ENCODE results near the gene ACOX2.

The ACOX2 gene

DNA sequence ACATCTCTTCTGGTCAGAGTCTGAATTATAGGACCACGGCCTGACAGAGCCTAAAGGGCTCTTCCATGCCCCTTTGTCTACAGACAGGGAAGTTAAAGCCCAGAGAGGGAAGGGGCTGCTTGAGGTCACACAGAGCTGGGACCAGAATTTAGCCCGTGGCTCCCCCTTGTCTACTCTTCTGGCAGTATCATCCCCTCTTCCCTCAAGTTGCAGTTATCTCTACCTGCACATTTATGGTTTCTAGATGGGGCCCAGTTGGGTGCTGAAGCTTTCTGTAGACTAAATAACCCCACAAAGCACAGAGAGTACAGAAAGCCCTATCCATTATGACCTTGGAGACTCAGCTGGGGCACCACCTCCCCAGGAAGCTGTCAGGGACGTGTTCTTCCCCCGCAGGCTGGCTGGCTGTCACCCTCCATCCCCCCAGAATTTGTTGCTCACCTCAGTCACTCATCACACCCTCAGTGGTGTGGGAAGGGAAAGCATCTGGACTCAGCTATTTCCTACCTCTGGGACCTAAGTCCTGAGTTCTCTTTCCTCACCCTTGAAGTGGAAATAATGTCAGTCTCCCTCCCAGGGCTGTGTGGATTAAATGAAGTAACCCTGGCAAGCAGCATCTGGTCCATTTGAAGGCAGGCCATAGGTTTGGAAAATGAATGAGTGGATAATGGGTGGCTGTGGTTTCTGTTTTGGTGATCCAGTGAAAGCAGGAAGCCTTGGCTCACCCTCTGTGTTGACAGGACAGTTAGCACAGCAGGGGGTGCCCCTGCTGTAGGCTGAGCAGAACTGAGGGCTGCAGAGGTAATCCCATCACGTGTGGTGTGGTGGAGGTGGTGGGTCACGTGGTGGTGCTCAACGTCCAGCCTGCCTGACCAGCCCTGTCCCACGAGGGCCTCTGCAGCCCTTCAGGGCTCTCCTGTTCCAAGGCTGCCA lies 16.3 kb downstream of the ACOX2 start:
- no peak for TF ChIP-seq CTCF (conservative IDR thresholded peaks at IDR 0.05; ENCODE audit: low read depth, low read length)
- no peak for DNase-seq (ENCODE audit: low read depth)

DNA sequence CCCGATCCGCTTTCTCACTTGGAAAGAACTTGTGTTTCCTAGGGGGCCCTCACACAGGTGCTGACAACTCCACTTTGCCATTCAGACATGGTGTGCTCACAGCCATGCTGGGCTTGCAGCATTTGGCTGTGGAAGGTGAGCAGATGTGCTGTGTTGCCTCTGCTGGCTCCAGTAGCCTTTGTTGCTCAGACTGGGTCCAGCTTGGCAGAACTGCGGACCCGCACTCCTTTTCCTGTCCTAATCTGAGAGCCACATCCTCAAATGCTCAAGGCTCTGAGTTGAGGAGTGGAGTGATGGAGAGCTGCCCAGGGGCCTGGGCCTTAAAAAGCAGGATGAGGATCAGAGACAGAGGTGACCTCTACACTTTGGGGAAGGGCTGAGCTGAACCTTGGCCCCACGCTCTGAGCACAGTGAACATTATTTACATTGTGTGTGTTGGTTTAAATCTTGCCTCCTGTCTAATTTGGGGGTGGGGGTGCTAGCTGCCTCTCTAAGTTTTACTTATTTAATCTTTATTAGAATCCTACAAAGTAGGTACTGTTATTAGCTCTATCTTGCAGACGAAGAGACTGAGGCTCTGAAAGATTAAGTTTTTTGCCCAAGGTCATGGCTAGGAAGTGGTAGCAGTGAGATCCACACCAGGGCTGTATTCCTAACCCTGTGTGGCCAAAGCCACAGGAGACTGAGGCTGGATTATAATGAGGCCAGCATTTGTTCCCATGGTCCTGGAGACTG lies 17.2 kb downstream of the ACOX2 start:
- no peak overlapping the region for H3K4me3 ChIP-seq (ENCODE audit: low read length)
- no peak for DNase-seq (ENCODE audit: low read depth)
- no peak for TF ChIP-seq CTCF (conservative IDR thresholded peaks at IDR 0.05; ENCODE audit: low read depth, low read length)

More for the DNA sequence above, 16.3 kb downstream of the ACOX2 start:
- no peak overlapping the region for H3K4me3 ChIP-seq (ENCODE audit: low read length)

DNA sequence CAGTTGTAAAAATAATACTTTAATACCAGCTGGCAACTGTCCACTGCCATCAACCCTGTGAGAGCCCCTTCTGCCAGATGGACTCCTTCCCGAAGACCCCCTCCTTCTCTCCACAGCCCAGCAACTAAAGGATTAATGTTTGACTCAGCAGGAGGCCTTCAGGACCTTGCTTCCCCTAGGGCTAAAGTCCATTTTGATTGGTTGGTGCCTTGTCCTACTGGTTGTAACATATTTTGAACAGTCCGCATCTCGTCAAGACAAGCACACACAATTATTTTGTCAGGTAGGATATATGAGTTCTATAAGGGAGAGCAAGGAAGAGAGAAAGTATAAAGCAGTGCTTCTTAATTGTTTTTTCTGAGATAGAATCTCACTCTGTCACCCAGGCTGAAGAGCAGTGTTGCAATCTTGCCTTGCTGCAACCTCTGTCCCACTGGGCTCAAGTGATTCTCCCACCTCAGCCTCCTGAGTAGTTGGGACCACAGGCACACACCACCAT lies 18.6 kb downstream of the ACOX2 start:
- no peak overlapping the region for H3K4me3 ChIP-seq (ENCODE audit: low read length)
- no peak for DNase-seq (ENCODE audit: low read depth)
- no peak for TF ChIP-seq CTCF (conservative IDR thresholded peaks at IDR 0.05; ENCODE audit: low read depth, low read length)

- DNase-seq (ENCODE audit: low read depth): no peak
- H3K4me3 ChIP-seq (ENCODE audit: low read length): no peak overlapping the region
- no peak for TF ChIP-seq CTCF (conservative IDR thresholded peaks at IDR 0.05; ENCODE audit: low read depth, low read length)
Observed at GRCh38 chr3:58514405-58514804, 22.6 kb downstream of the ACOX2 start.

DNA sequence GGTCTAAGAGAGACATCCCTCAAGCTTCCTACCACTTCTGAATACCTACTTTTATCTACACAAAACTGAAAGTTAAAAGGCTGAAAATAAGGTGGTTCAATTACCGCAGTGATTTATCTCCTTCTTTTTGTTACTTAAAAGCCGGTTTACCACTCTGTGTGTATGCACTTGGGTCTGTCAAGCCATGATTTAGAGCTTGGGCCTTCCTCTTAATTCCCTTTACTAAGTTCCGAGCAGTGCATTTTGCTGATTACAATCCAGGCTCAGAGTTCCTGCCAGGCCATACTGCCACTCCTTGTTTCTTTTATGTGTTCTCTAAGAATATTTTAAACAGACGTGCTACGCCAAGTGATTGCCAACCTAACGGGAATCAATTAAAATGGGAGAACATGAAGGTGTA lies 28.6 kb downstream of the ACOX2 start:
- H3K4me3 ChIP-seq (ENCODE audit: low read length): no peak overlapping the region
- DNase-seq (ENCODE audit: low read depth): no peak
- TF ChIP-seq CTCF (conservative IDR thresholded peaks at IDR 0.05; ENCODE audit: low read depth, low read length): no peak

- no peak for DNase-seq (ENCODE audit: low read depth)
- TF ChIP-seq CTCF (conservative IDR thresholded peaks at IDR 0.05; ENCODE audit: low read depth, low read length): no peak
- no peak overlapping the region for H3K4me3 ChIP-seq (ENCODE audit: low read length)
Observed at GRCh38 chr3:58507356-58508078, 29.5 kb downstream of the ACOX2 start.

All from retinal pigment epithelial cell (primary cell).